ENCODE results near the gene C10orf88. TPM values are rescaled to one million over a fixed set of nuclear protein-coding genes. Genes with fewer than 3 reads are reported as not detected.
"Not testable (repeated sequence)": the region's sequence is repeated elsewhere in the genome, so short reads cannot be mapped to it uniquely, and the experiment has no call there.

C10orf88 gene
- total RNA-seq, 1 donor from 2014 or later = 13.0 TPM

- peaks cover 4% of the 10 kb centered on the region for H3K9me3 Mint-ChIP-seq
- no peaks in the 10 kb centered on the region for H3K36me3 Mint-ChIP-seq
- H3K4me3 Mint-ChIP-seq = no peak overlapping the region
- no peaks in the 10 kb centered on the region for H3K4me1 Mint-ChIP-seq (ENCODE audit: unreplicated experiment)
- DNase-seq (ENCODE audit: extremely low spot score, unreplicated experiment) = no peak
- no peak overlapping the region for H3K27ac Mint-ChIP-seq
- TF ChIP-seq, protein P1, sequence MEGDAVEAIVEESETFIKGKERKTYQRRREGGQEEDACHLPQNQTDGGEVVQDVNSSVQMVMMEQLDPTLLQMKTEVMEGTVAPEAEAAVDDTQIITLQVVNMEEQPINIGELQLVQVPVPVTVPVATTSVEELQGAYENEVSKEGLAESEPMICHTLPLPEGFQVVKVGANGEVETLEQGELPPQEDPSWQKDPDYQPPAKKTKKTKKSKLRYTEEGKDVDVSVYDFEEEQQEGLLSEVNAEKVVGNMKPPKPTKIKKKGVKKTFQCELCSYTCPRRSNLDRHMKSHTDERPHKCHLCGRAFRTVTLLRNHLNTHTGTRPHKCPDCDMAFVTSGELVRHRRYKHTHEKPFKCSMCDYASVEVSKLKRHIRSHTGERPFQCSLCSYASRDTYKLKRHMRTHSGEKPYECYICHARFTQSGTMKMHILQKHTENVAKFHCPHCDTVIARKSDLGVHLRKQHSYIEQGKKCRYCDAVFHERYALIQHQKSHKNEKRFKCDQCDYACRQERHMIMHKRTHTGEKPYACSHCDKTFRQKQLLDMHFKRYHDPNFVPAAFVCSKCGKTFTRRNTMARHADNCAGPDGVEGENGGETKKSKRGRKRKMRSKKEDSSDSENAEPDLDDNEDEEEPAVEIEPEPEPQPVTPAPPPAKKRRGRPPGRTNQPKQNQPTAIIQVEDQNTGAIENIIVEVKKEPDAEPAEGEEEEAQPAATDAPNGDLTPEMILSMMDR (conservative IDR thresholded peaks at IDR 0.05) = no peak
- peaks cover 11% of the 10 kb centered on the region for H3K27me3 Mint-ChIP-seq
Measured at GRCh38 chr10:122915700-122916099, 38.3 kb downstream of the C10orf88 start.

GRCh38 chr10:122911889-122912484 lies 42.0 kb downstream of the C10orf88 start:
- Mint-ChIP-seq H3K36me3 (no peaks in the 10 kb centered on the region), H3K4me1 (ENCODE audit: unreplicated experiment) (no peaks in the 10 kb centered on the region), H3K4me3 (no peak overlapping the region), H3K9me3 (peaks cover 4% of the 10 kb centered on the region), H3K27me3 (peaks cover 20% of the 10 kb centered on the region), H3K27ac (no peak overlapping the region)
- TF ChIP-seq, protein P1 (conservative IDR thresholded peaks at IDR 0.05) = no peak
- no peak for DNase-seq (ENCODE audit: extremely low spot score, unreplicated experiment)

DNA sequence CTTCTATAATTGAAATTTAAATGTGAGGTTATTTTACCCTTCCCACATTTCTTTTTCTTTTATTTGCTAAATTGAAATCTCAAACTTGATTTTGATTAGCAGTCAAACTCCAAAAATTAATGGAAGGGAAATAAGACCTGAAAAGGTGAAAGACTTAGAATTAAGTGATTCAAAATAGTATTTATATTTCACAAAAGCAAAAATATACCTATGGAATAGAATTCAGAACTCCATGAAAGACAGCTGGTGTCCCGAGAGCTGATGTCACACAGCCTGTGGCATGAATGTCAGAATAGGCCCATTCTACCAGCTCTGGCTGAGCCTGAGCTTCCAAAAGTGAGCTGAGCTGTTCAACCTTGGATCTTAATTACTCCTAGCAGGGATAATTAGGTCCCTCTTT lies 43.7 kb downstream of the C10orf88 start, which contains the start of gene FAM24A:
FAM24A (plus strand) TSS at position 301 of the 400 bp plus-strand sequence. CDS start 1,025 bp downstream, outside the sequence.
- Mint-ChIP-seq H3K27me3 (peaks cover 18% of the 10 kb centered on the region), H3K4me3 (no peak within 1 kb of the TSS), H3K27ac (no peak within 1 kb of the TSS), H3K36me3 (no peaks in the 10 kb centered on the region), H3K4me1 (ENCODE audit: unreplicated experiment) (no peaks in the 10 kb centered on the region), H3K9me3 (peaks cover 4% of the 10 kb centered on the region)
- TF ChIP-seq, protein P1 (conservative IDR thresholded peaks at IDR 0.05) = no peak
- DNase-seq (ENCODE audit: extremely low spot score, unreplicated experiment) = no peak

- H3K27ac Mint-ChIP-seq; H3K4me1 Mint-ChIP-seq (ENCODE audit: unreplicated experiment); H3K4me3 Mint-ChIP-seq; H3K9me3 Mint-ChIP-seq; DNase-seq (ENCODE audit: extremely low spot score, unreplicated experiment); H3K36me3 Mint-ChIP-seq: not testable (repeated sequence)
- peaks cover 21% of the 10 kb centered on the region for H3K27me3 Mint-ChIP-seq
Measured at GRCh38 chr10:122903861-122904260, 50.2 kb downstream of the C10orf88 start.

- no peaks in the 10 kb centered on the region for H3K4me1 Mint-ChIP-seq (ENCODE audit: unreplicated experiment)
- no peaks in the 10 kb centered on the region for H3K9me3 Mint-ChIP-seq
- no peak overlapping the region for H3K27ac Mint-ChIP-seq
- DNase-seq (ENCODE audit: extremely low spot score, unreplicated experiment) = no peak
- TF ChIP-seq, protein P1 (conservative IDR thresholded peaks at IDR 0.05) = no peak
- H3K36me3 Mint-ChIP-seq = no peaks in the 10 kb centered on the region
- H3K4me3 Mint-ChIP-seq = no peak overlapping the region
- H3K27me3 Mint-ChIP-seq = peaks cover 28% of the 10 kb centered on the region
Measured at GRCh38 chr10:122894261-122894944, 59.6 kb downstream of the C10orf88 start.

DNA sequence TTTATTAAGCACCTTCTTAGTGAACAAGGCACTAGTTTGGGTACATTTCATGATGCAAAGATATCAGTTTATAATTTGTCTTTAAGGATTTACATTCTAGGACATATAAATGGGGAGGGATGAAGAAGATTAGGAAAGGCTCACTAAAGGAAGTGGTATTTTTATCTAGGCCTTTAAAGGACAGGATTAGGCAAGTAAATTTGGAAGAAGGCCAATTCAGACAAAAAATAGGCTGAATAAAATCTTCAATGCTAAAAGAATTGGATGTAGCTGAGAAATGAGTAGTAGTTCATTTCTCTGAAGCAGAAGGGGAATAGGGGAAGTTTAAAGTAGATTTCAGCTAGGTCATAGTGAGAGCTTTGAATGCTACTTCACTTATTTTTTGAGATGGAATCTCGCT lies 69.9 kb downstream of the C10orf88 start:
- no peak overlapping the region for H3K27ac Mint-ChIP-seq
- no peak overlapping the region for H3K4me3 Mint-ChIP-seq
- H3K27me3 Mint-ChIP-seq = peaks cover 37% of the 10 kb centered on the region
- TF ChIP-seq, protein P1 (conservative IDR thresholded peaks at IDR 0.05) = no peak
- H3K4me1 Mint-ChIP-seq (ENCODE audit: unreplicated experiment) = no peaks in the 10 kb centered on the region
- DNase-seq (ENCODE audit: extremely low spot score, unreplicated experiment) = no peak
- no peaks in the 10 kb centered on the region for H3K36me3 Mint-ChIP-seq
- no peaks in the 10 kb centered on the region for H3K9me3 Mint-ChIP-seq
